Measurements from ENCODE around the gene PRKCA. TPM values are rescaled to one million over a fixed set of nuclear protein-coding genes. Genes with fewer than 3 reads are reported as not detected.

The PRKCA gene
- total and polyA plus RNA-seq, 9 of the 15 experiments (the other 6 are each of a cell fraction or from before 2014, with no cell fraction given) = 3.2 to 33.0 (median 17.8) TPM

- peak in 1 of 4 experiments; percentile 28 for DNase-seq (ENCODE audit: extremely low read depth in 1 of 4, low spot score in 3 of 4)
- H3K27ac ChIP-seq (ENCODE audit: extremely low read depth, low read depth, low read length) = no peak overlapping the region
- 18% methylated on average over 7 of the region's 7 CpGs for WGBS (ENCODE audit: insufficient coverage, low coverage, missing lambda C conversion rate)
- no peak overlapping the region for H3K9ac ChIP-seq (ENCODE audit: insufficient read depth in 1 of 2, low read depth in 2 of 2, low read length in 2 of 2)
- CTCF ChIA-PET (ENCODE audit: low intra/inter-chr PET ratio) = no interaction called here
- POLR2A ChIA-PET = interaction anchor here (1.1 kb wide), 1 partner anchor 14 kb away, joined by 3 read pairs; no protein-coding TSS in a partner anchor
- H3K9me1 ChIP-seq (ENCODE audit: control insufficient read depth, insufficient read depth, low read length) = no peaks in the 10 kb centered on the region
- intact Hi-C loops (cut with micrococcal nuclease) = no loop called here
- H3K9me3 ChIP-seq (replicated peaks; ENCODE audit: control insufficient read depth, insufficient read depth, low read depth, low read length) = no peaks in the 10 kb centered on the region
- no peaks in the 10 kb centered on the region for H3K79me2 ChIP-seq (ENCODE audit: control insufficient read depth, insufficient read depth, low read length)
- FAIRE-seq = no peak
- no peak overlapping the region for H3K4me2 ChIP-seq (ENCODE audit: insufficient read depth, low read length)
- H2AFZ ChIP-seq (ENCODE audit: low read depth, low read length) = no peak overlapping the region
- H3K4me1 ChIP-seq (replicated peaks in 1 of 2; ENCODE audit: control insufficient read depth in 2 of 2, insufficient read depth in 2 of 2, low read length in 2 of 2) = peaks cover 0 to 6% of the 10 kb centered on the region in 2 experiments; a peak in 3 of 5 replicates
- ATAC-seq = peak; percentile 51
- BruUV-seq (replicated peaks) = no TSS peak
- no peaks in the 10 kb centered on the region for H4K20me1 ChIP-seq (replicated peaks; ENCODE audit: control insufficient read depth, insufficient read depth, low read length)
- peaks cover 4 to 6% of the 10 kb centered on the region in 2 experiments; a peak in 2 of 5 replicates for H3K27me3 ChIP-seq (ENCODE audit: control insufficient read depth in 2 of 2, insufficient read depth in 2 of 2, low read length in 2 of 2)
- H3K36me3 ChIP-seq (ENCODE audit: control insufficient read depth, insufficient read depth, low read length) = no peaks in the 10 kb centered on the region
- in situ Hi-C loops (cut with MboI) = loop anchor here (10.0 kb wide), 1 partner anchor 283 kb away; no protein-coding TSS in a partner anchor
- H3K4me3 ChIP-seq = no peak overlapping the region
- TF ChIP-seq MYNN (IDR thresholded peaks at IDR 0.05) = no peak
- TF ChIP-seq MYNN (CRISPR knock-in tag; IDR thresholded peaks at IDR 0.05) = no peak
- TF ChIP-seq ZNF512 (tag; IDR thresholded peaks at IDR 0.05) = no peak
- TF ChIP-seq NFE2 (IDR thresholded peaks at IDR 0.05; ENCODE audit: low read depth) = peak; percentile 52; the same call in 1 of the 2 replicates
- TF ChIP-seq TAL1 (IDR thresholded peaks at IDR 0.05) = peak; percentile 28; the same call in 1 of the 2 replicates
- TF ChIP-seq TCFL5 (CRISPR knock-in tag; conservative IDR thresholded peaks at IDR 0.05) = no peak
- 0 out of 2 replicates have a peak, but pooled peaks have one; percentile 11 for TF ChIP-seq TCF3 (CRISPR knock-in tag; IDR thresholded peaks at IDR 0.05)
- TF ChIP-seq DPF2 (IDR thresholded peaks at IDR 0.05) = peak; percentile 40; the same call in 1 of the 2 replicates
- no peak for TF ChIP-seq HNRNPH1 (optimal IDR thresholded peaks at IDR 0.05; ENCODE audit: low read depth, low read length)
- peak; percentile 74 for TF ChIP-seq FOSL1 (tag; conservative IDR thresholded peaks at IDR 0.05)
- no peak for TF ChIP-seq ZNF354B (CRISPR knock-in tag; IDR thresholded peaks at IDR 0.05)
- no peak for TF ChIP-seq NR2C1 (IDR thresholded peaks at IDR 0.05)
- TF ChIP-seq NR2C1 (tag; IDR thresholded peaks at IDR 0.05) = no peak
- TF ChIP-seq ZNF12 (CRISPR knock-in tag; IDR thresholded peaks at IDR 0.05) = no peak
- TF ChIP-seq SMAD1 (IDR thresholded peaks at IDR 0.05; ENCODE audit: low read depth, low read length, partially characterized antibody) = no peak
- no peak for TF ChIP-seq HDAC3 (IDR thresholded peaks at IDR 0.05; ENCODE audit: borderline replicate concordance, partially characterized antibody)
- no peak for TF ChIP-seq PHF8 (IDR thresholded peaks at IDR 0.05; ENCODE audit: borderline replicate concordance, low read length)
- no peak for TF ChIP-seq ZNF217 (CRISPR knock-in tag; IDR thresholded peaks at IDR 0.05)
- peak; percentile 44 for TF ChIP-seq EP300 (IDR thresholded peaks at IDR 0.05; ENCODE audit: low read length)
- no peak for TF ChIP-seq ZNF143 (CRISPR knock-in tag; IDR thresholded peaks at IDR 0.05)
- TF ChIP-seq RBBP5 (IDR thresholded peaks at IDR 0.05; ENCODE audit: borderline replicate concordance, insufficient read depth, low read length, poor library complexity, severe bottlenecking) = no peak
- TF ChIP-seq NEUROD1 (IDR thresholded peaks at IDR 0.05; ENCODE audit: borderline replicate concordance, low read depth, low read length, partially characterized antibody) = no peak
- TF ChIP-seq CTBP1 (IDR thresholded peaks at IDR 0.05; ENCODE audit: borderline replicate concordance) = peak; percentile 45; the same call in 1 of the 2 replicates
- peak; percentile 47 for TF ChIP-seq CBFA2T2 (conservative IDR thresholded peaks at IDR 0.05)
- TF ChIP-seq CBFA2T3 (IDR thresholded peaks at IDR 0.05) = peak; percentile 58
Observed at GRCh38 chr17:66281661-66282369, 20.6 kb upstream of the PRKCA start.

All from K562 (cell line).